ENCODE data around the gene TSPYL1. TPM values are rescaled to one million over a fixed set of nuclear protein-coding genes. Genes with fewer than 3 reads are reported as not detected.
A peak's percentile ranks its signal among the peaks of the same experiment; 100 is the strongest.

TSPYL1 gene
- total and polyA plus RNA-seq, 4 donors, result 25.1 to 39.8 (median 30.2) TPM

DNA sequence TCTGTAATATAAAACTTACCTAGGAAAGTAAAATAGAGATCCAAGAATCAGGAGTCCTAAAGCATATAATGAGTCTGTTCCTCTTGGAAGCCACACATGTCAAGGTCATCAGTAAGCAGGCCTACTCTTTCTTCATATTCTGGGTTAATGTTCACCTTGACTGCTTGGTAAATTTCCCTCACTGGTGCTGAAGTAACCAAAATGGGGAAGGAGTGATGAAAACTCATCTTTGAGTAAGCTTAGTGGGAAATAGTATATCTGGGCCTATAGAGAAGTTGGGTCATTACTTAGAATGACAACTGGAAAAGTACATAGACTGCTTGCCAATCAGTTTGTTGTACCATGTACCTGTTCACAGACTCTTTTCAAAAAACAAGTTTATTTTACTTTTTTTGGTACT is 32.4 kb downstream of the TSPYL1 start (continued):
- TF ChIP-seq, protein P1, sequence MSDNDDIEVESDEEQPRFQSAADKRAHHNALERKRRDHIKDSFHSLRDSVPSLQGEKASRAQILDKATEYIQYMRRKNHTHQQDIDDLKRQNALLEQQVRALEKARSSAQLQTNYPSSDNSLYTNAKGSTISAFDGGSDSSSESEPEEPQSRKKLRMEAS (IDR thresholded peaks at IDR 0.05), result no peak
- TF ChIP-seq YY1 (IDR thresholded peaks at IDR 0.05) (peak; percentile 38), HNF4G (IDR thresholded peaks at IDR 0.05) (no peak), FOXA2 (IDR thresholded peaks at IDR 0.05) (no peak), RAD21 (IDR thresholded peaks at IDR 0.05) (peak in 1 of 2 donors; percentile 15), FOXA1 (IDR thresholded peaks at IDR 0.05) (no peak), JUND (IDR thresholded peaks at IDR 0.05) (peak in 1 of 2 donors; percentile 33), GABPA (IDR thresholded peaks at IDR 0.05 in 1 of 2, conservative IDR thresholded peaks at IDR 0.05 in 1 of 2) (no peak)

DNA sequence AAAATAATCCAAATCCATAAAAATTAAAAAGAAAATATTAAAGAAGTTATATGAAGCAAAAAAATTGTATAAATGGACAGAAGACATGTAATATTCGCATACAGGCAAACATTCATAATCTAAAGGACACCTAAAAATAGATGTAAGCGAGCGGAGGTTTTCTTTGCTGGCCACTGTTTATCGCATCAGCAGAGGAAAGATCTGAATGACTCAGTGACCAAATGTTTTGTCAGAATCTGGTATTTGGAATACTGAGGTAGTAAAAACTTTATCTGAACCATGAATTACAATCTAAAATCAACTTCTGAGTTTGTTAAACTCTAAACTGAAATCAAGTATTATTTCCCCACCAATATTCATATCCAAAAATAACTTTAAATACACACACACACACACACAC is 33.6 kb downstream of the TSPYL1 start:
- 93% methylated on average over 4 of the region's 4 CpGs for WGBS
- Histone ChIP-seq H3K9ac (ENCODE audit: low read depth in 1 of 2, low read length in 2 of 2) (no peak overlapping the region), H3K9me3 (ENCODE audit: control insufficient read depth in 4 of 4, low read length in 3 of 4) (no peaks in the 10 kb centered on the region), H3K36me3 (ENCODE audit: control insufficient read depth in 4 of 4, insufficient read depth in 3 of 4, low read depth in 1 of 4, low read length in 3 of 4) (no peaks in the 10 kb centered on the region), H3K4me3 (ENCODE audit: low read depth in 1 of 3, low read length in 3 of 3) (no peak overlapping the region), H3K27me3 (ENCODE audit: control insufficient read depth in 4 of 4, insufficient read depth in 4 of 4, low read length in 3 of 4) (no peaks in the 10 kb centered on the region), H3K4me1 (ENCODE audit: control insufficient read depth in 4 of 4, insufficient read depth in 4 of 4, low read length in 3 of 4) (peaks cover 5 to 30% (median 17%) of the 10 kb centered on the region in 4 donors), H3K27ac (ENCODE audit: low read depth in 1 of 2, low read length in 2 of 2) (no peak overlapping the region)
- TF ChIP-seq, protein P1 (IDR thresholded peaks at IDR 0.05), result no peak
- TF ChIP-seq HNF4A (conservative IDR thresholded peaks at IDR 0.05), result no peak
- TF ChIP-seq, protein P2, sequence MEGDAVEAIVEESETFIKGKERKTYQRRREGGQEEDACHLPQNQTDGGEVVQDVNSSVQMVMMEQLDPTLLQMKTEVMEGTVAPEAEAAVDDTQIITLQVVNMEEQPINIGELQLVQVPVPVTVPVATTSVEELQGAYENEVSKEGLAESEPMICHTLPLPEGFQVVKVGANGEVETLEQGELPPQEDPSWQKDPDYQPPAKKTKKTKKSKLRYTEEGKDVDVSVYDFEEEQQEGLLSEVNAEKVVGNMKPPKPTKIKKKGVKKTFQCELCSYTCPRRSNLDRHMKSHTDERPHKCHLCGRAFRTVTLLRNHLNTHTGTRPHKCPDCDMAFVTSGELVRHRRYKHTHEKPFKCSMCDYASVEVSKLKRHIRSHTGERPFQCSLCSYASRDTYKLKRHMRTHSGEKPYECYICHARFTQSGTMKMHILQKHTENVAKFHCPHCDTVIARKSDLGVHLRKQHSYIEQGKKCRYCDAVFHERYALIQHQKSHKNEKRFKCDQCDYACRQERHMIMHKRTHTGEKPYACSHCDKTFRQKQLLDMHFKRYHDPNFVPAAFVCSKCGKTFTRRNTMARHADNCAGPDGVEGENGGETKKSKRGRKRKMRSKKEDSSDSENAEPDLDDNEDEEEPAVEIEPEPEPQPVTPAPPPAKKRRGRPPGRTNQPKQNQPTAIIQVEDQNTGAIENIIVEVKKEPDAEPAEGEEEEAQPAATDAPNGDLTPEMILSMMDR (IDR thresholded peaks at IDR 0.05; ENCODE audit: low read depth, low read length, missing input control), result no peak
- TF ChIP-seq SP1 (IDR thresholded peaks at IDR 0.05), result no peak
- TF ChIP-seq, protein P3, sequence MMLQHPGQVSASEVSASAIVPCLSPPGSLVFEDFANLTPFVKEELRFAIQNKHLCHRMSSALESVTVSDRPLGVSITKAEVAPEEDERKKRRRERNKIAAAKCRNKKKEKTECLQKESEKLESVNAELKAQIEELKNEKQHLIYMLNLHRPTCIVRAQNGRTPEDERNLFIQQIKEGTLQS (IDR thresholded peaks at IDR 0.05), result no peak
- TF ChIP-seq, protein P4, sequence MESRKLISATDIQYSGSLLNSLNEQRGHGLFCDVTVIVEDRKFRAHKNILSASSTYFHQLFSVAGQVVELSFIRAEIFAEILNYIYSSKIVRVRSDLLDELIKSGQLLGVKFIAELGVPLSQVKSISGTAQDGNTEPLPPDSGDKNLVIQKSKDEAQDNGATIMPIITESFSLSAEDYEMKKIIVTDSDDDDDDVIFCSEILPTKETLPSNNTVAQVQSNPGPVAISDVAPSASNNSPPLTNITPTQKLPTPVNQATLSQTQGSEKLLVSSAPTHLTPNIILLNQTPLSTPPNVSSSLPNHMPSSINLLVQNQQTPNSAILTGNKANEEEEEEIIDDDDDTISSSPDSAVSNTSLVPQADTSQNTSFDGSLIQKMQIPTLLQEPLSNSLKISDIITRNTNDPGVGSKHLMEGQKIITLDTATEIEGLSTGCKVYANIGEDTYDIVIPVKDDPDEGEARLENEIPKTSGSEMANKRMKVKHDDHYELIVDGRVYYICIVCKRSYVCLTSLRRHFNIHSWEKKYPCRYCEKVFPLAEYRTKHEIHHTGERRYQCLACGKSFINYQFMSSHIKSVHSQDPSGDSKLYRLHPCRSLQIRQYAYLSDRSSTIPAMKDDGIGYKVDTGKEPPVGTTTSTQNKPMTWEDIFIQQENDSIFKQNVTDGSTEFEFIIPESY (IDR thresholded peaks at IDR 0.05), result no peak
- no peak for DNase-seq (ENCODE audit: low spot score)

DNA sequence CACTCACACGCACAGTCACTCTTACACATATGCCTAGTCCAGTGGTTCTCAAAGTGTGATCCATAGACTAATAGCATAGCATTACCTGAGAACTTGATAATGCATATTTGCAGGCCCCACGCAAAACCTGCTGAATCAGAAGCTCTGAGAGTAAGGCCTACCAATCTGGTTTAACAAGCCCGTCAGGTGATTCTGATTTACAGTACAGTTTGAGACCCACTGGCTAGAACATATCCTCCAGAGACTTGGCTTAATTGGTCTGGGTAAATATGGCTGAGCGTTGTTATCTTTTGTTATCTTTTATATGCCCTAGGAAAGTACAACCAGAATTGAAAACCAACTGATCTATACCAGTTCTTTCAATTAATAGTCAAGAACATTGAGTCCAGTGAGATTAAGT is 35.4 kb downstream of the TSPYL1 start:
- WGBS, result 87% methylated on average over 4 of the region's 4 CpGs
- no peak for TF ChIP-seq SP1 (IDR thresholded peaks at IDR 0.05)
- TF ChIP-seq, protein P3 (IDR thresholded peaks at IDR 0.05), result no peak
- TF ChIP-seq, protein P1 (IDR thresholded peaks at IDR 0.05), result no peak
- no peak for TF ChIP-seq NR2F2 (IDR thresholded peaks at IDR 0.05)
- no peak for TF ChIP-seq RAD21 (IDR thresholded peaks at IDR 0.05)
- TF ChIP-seq FOXA1 (IDR thresholded peaks at IDR 0.05), result no peak
- TF ChIP-seq, protein P4 (IDR thresholded peaks at IDR 0.05), result no peak
- TF ChIP-seq HNF4G (IDR thresholded peaks at IDR 0.05), result no peak
- TF ChIP-seq EGR1 (IDR thresholded peaks at IDR 0.05; ENCODE audit: low read depth in 2 of 2), result no peak
- no peak for TF ChIP-seq RXRA (IDR thresholded peaks at IDR 0.05)
- TF ChIP-seq GABPA (IDR thresholded peaks at IDR 0.05 in 1 of 2, conservative IDR thresholded peaks at IDR 0.05 in 1 of 2), result no peak
- no peak for TF ChIP-seq FOXA2 (IDR thresholded peaks at IDR 0.05)
- no peak for TF ChIP-seq JUND (IDR thresholded peaks at IDR 0.05)
- no peak for TF ChIP-seq YY1 (IDR thresholded peaks at IDR 0.05)
- no peak for TF ChIP-seq TAF1 (conservative IDR thresholded peaks at IDR 0.05)
- TF ChIP-seq, protein P2 (IDR thresholded peaks at IDR 0.05; ENCODE audit: low read depth, low read length, missing input control), result no peak

More for the DNA sequence above, 35.4 kb downstream of the TSPYL1 start:
- Histone ChIP-seq H3K4me1 (ENCODE audit: control insufficient read depth in 4 of 4, insufficient read depth in 4 of 4, low read length in 3 of 4) (peaks cover 2 to 20% (median 9%) of the 10 kb centered on the region in 4 donors), H3K27me3 (ENCODE audit: control insufficient read depth in 4 of 4, insufficient read depth in 4 of 4, low read length in 3 of 4) (no peaks in the 10 kb centered on the region), H3K36me3 (ENCODE audit: control insufficient read depth in 4 of 4, insufficient read depth in 3 of 4, low read depth in 1 of 4, low read length in 3 of 4) (peaks cover 0 to 2% (median under 1%) of the 10 kb centered on the region in 4 donors), H3K9me3 (ENCODE audit: control insufficient read depth in 4 of 4, low read length in 3 of 4) (no peaks in the 10 kb centered on the region), H3K9ac (ENCODE audit: low read depth in 1 of 2, low read length in 2 of 2) (no peak overlapping the region), H3K27ac (ENCODE audit: low read depth in 1 of 2, low read length in 2 of 2) (no peak overlapping the region), H3K4me3 (ENCODE audit: low read depth in 1 of 3, low read length in 3 of 3) (no peak overlapping the region)
- DNase-seq (ENCODE audit: low spot score), result no peak

All from liver (tissue), 9 donors.